Vagina (tissue), 2 donors: ENCODE results near the gene RNF31. TPM values are rescaled to one million over a fixed set of nuclear protein-coding genes. Genes with fewer than 3 reads are reported as not detected.

Source experiments
- DNase-seq, 2 donors: peaks; one replicate each; pipeline ENCODE4 v3.0.0-alpha.2; 2017; ENCODE audit errors: extremely low spot score in 2 of 2
- H3K27ac ChIP-seq: fragments of 200-600 bp; sonication (generic); one replicate; pipeline ENCODE4 v1.5.1; 2019
- H3K27me3 ChIP-seq: fragments of 200-600 bp; sonication (generic); one replicate; pipeline ENCODE4 v1.5.1; 2019
- H3K36me3 ChIP-seq, 2 donors: fragments of 200-600 bp; sonication (generic); one replicate each; pipeline ENCODE4 v1.5.1; 2017 to 2019
- H3K4me1 ChIP-seq: fragments of 200-600 bp; sonication (generic); one replicate; pipeline ENCODE4 v1.5.1; 2019
- H3K4me3 ChIP-seq, 2 donors: fragments of 200-600 bp; sonication (generic); 1 replicate in 1 of 2; 2 replicates in 1 of 2; pipeline ENCODE4 v1.5.1; 2016 to 2019
- H3K9me3 ChIP-seq: fragments of 200-600 bp; sonication (generic); one replicate; pipeline ENCODE4 v1.5.1; 2019
- POLR2A ChIP-seq, 2 donors: fragments of 450-650 bp; IDR thresholded peaks; one replicate each; pipeline ENCODE4 v1.6.1; 2017; ENCODE audit warnings: antibody characterized with exemption in 2 of 2, mild to moderate bottlenecking in 2 of 2, moderate library complexity in 2 of 2
- POLR2AphosphoS5 ChIP-seq, 2 donors: sonication (generic); formaldehyde crosslinking; IDR thresholded peaks; one replicate each; pipeline ENCODE4 v1.9.0; 2017; ENCODE audit warnings: antibody characterized with exemption in 2 of 2, mild to moderate bottlenecking in 2 of 2, low read depth in 1 of 2; ENCODE audit not compliant: insufficient read depth in 1 of 2
- intact Hi-C: fragments of 100-400 bp; cut with DNase I; formaldehyde crosslinking; loops from one replicate; pipeline ENCODE4 v1.15.1; 2023
- total RNA-seq: library from RNA; depleted of rRNA; stranded (reverse); fragments of >200 nt; gene quantifications from one replicate; pipeline ENCODE4 v1.2.3, GENCODE V29; 2016
- TF ChIP-seq, protein P1 (sequence below), 3 experiments: fragments of 450-650 bp in 2 of 3; fragments of 200-600 bp in 1 of 3; sonication (generic) in 1 of 3; IDR thresholded peaks; one replicate each; pipeline ENCODE4 v1.5.1; 2017 to 2019; ENCODE audit warnings: antibody characterized with exemption in 3 of 3, mild to moderate bottlenecking in 2 of 3, moderate library complexity in 2 of 3

Gene RNF31
- total RNA-seq, 1 donor from 2014 or later: 87.9 TPM

DNA sequence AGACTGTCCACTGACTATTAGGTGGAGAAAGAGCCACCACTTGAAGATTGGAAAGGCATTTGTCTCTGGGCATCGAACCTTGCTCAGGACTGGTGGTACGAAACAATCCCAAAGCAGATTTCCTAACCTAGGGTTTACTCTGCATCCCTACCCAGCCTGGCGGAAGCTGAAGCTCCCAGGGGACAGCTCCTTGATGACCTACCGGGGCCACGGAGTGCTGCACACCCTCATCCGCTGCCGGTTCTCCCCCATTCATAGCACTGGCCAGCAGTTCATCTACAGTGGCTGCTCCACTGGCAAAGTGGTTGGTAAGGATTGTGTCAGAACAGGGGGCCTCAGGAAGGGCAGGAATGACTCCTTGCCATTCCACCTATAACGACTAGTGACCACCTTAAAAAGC is 26.1 kb upstream of the RNF31 start:
- H3K4me3 ChIP-seq: no peak overlapping the region
- no peaks in the 10 kb centered on the region for H3K9me3 ChIP-seq
- H3K4me1 ChIP-seq: peaks cover 9% of the 10 kb centered on the region
- no peak for DNase-seq
- intact Hi-C loops: no loop called here
- H3K27ac ChIP-seq: no peak overlapping the region
- TF ChIP-seq, protein P1, sequence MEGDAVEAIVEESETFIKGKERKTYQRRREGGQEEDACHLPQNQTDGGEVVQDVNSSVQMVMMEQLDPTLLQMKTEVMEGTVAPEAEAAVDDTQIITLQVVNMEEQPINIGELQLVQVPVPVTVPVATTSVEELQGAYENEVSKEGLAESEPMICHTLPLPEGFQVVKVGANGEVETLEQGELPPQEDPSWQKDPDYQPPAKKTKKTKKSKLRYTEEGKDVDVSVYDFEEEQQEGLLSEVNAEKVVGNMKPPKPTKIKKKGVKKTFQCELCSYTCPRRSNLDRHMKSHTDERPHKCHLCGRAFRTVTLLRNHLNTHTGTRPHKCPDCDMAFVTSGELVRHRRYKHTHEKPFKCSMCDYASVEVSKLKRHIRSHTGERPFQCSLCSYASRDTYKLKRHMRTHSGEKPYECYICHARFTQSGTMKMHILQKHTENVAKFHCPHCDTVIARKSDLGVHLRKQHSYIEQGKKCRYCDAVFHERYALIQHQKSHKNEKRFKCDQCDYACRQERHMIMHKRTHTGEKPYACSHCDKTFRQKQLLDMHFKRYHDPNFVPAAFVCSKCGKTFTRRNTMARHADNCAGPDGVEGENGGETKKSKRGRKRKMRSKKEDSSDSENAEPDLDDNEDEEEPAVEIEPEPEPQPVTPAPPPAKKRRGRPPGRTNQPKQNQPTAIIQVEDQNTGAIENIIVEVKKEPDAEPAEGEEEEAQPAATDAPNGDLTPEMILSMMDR (IDR thresholded peaks at IDR 0.05): no peak
- TF ChIP-seq POLR2AphosphoS5 (IDR thresholded peaks at IDR 0.05; ENCODE audit: insufficient read depth in 1 of 2, low read depth in 1 of 2): no peak
- TF ChIP-seq POLR2A (IDR thresholded peaks at IDR 0.05): no peak
- no peaks in the 10 kb centered on the region for H3K27me3 ChIP-seq
- peaks cover 0 to 63% of the 10 kb centered on the region in 2 donors for H3K36me3 ChIP-seq

DNA sequence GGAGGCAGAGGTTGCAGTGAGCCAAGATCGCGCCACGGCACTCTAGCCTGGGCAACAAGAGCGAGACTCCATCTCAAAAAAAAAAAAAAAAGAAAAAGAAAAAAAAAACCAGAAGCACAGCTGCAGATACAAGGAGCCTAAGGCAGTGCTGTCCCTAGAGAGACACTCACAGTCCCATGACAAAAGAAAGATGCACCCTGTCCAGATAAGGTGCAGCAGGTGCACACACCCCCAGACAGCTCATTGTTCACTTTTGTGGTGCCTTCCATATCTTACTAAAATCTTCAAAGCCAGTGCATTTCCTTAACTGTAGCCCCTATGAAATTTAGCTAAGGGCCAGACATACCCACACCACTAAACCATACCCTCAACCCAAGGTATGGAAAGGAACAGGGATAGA is 24.9 kb upstream of the RNF31 start:
- H3K27me3 ChIP-seq: no peaks in the 10 kb centered on the region
- H3K4me1 ChIP-seq: no peaks in the 10 kb centered on the region
- DNase-seq: no peak
- H3K4me3 ChIP-seq: no peak overlapping the region
- peaks cover 0 to 56% of the 10 kb centered on the region in 2 donors for H3K36me3 ChIP-seq
- intact Hi-C loops: no loop called here
- H3K27ac ChIP-seq: no peak overlapping the region
- TF ChIP-seq POLR2A (IDR thresholded peaks at IDR 0.05): no peak
- TF ChIP-seq, protein P1 (IDR thresholded peaks at IDR 0.05): no peak
- TF ChIP-seq POLR2AphosphoS5 (IDR thresholded peaks at IDR 0.05; ENCODE audit: insufficient read depth in 1 of 2, low read depth in 1 of 2): no peak
- no peaks in the 10 kb centered on the region for H3K9me3 ChIP-seq

DNA sequence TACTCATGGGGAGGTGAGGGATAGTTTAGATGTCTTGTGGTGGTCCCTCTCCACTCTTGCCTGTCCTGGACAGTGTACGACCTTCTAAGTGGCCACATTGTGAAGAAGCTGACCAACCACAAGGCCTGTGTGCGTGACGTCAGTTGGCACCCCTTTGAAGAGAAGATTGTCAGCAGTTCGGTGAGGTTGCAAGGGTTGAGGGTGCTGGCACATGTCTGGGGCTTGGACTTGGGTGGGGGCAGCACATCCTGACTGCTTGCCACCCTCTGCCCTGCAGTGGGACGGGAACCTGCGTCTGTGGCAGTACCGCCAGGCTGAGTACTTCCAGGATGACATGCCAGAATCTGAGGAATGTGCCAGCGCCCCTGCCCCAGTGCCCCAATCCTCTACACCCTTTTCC is 24.4 kb upstream of the RNF31 start:
- Histone ChIP-seq H3K4me3 (no peak overlapping the region), H3K27ac (no peak overlapping the region), H3K4me1 (no peaks in the 10 kb centered on the region), H3K9me3 (no peaks in the 10 kb centered on the region), H3K27me3 (no peaks in the 10 kb centered on the region), H3K36me3 (peaks cover 0 to 51% of the 10 kb centered on the region in 2 donors)
- intact Hi-C loops: no loop called here
- TF ChIP-seq POLR2AphosphoS5 (IDR thresholded peaks at IDR 0.05; ENCODE audit: insufficient read depth in 1 of 2, low read depth in 1 of 2) (no peak), POLR2A (IDR thresholded peaks at IDR 0.05) (no peak)
- TF ChIP-seq, protein P1 (IDR thresholded peaks at IDR 0.05): no peak
- DNase-seq: no peak

DNA sequence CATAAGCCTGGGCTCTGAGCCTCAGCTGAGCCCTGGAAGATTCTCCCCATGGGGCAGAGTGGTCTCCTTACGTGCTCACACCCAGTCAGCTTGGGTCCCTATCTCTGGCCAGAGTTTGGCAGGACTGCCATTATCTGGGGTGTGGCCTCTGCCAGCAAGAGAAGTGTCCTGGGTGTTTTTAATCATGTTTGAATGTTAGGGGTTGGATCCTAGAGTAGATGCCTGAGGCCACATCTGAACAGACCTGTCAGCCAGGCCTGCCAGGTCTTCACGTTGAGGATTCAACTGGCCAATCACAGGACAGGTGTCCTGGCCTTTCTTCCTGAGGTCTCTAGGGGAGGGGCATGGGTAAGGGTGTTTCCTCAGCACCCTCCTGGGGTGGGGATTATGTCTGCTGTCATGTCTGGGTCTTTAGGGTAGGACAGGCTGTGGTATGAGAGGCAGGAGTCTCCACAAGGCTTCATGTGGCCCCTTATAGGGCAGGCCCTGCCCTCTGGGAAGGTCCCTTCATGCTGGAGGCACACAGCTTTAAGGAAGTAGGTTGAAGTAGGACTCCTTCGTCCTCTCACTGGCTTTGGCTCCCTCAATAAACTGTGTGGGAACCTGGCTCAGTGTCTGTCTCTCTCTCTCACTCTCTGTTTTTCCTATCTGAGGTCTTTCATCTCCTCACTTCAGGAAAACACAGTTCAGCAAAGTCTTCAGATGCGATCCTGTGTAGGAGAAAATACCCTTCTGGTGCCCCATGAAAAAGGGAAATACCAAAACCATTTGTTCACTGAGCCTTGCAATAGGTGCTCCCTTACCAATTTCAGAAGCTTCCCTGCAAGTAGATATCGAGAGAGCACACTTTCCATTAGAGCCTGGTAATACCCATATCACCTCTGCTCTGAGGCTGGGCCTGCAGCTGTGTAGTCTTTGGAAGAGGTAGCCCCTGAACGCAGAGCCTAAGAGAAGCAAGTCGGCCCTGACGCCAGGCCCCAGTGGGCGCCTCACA is 23.6 kb upstream of the RNF31 start:
- TF ChIP-seq, protein P1 (IDR thresholded peaks at IDR 0.05): no peak
- no peak for TF ChIP-seq POLR2AphosphoS5 (IDR thresholded peaks at IDR 0.05; ENCODE audit: insufficient read depth in 1 of 2, low read depth in 1 of 2)
- TF ChIP-seq POLR2A (IDR thresholded peaks at IDR 0.05): no peak
- Histone ChIP-seq H3K27ac (no peak overlapping the region), H3K9me3 (no peaks in the 10 kb centered on the region), H3K36me3 (peaks cover 0 to 43% of the 10 kb centered on the region in 2 donors), H3K4me3 (no peak overlapping the region), H3K27me3 (no peaks in the 10 kb centered on the region), H3K4me1 (no peaks in the 10 kb centered on the region)
- DNase-seq: no peak
- intact Hi-C loops: no loop called here

DNA sequence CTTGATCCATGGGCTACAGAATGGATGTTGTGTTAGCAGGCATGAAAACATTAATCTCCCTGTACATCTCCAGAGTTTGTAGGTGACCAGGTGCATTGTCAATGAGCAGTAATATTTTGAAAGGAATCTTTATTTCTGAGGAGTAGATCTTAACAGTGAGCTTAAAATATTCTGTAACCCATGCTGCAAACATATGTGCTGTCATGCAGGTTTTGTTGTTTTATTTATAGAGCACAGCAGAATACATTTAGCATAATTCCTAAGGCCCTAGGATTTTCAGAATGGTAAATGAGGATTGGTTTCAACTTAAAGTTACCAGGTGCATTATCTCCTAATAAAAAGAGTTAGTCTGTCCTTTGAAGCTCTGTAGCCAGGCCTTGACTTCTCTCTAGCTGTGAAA is 20.4 kb upstream of the RNF31 start:
- no peak overlapping the region for H3K4me3 ChIP-seq

More for the DNA sequence above, 20.4 kb upstream of the RNF31 start:
- H3K27me3 ChIP-seq: no peaks in the 10 kb centered on the region
- no peak overlapping the region for H3K27ac ChIP-seq
- no peak for DNase-seq
- intact Hi-C loops: no loop called here
- peaks cover 0 to 18% of the 10 kb centered on the region in 2 donors for H3K36me3 ChIP-seq
- H3K4me1 ChIP-seq: no peaks in the 10 kb centered on the region
- no peaks in the 10 kb centered on the region for H3K9me3 ChIP-seq
- TF ChIP-seq POLR2AphosphoS5 (IDR thresholded peaks at IDR 0.05; ENCODE audit: insufficient read depth in 1 of 2, low read depth in 1 of 2) (no peak), POLR2A (IDR thresholded peaks at IDR 0.05) (no peak)
- TF ChIP-seq, protein P1 (IDR thresholded peaks at IDR 0.05): no peak
